SU-DHL-6 (cell line): Measurements from ENCODE around the gene ARHGEF3.

Experiments
- H2AFZ ChIP-seq: fragments of 200-600 bp; sonication (generic); 2 replicates; pipeline ENCODE4 v1.6.1; 2014; ENCODE audit warnings: low read depth, mild to moderate bottlenecking, moderate library complexity, mixed read lengths, antibody characterized with exemption, low read length; ENCODE audit not compliant: severe bottlenecking
- H3F3A ChIP-seq: fragments of 200-600 bp; shearing (Covaris generic); 2 replicates; pipeline ENCODE4 v1.6.0; 2016; ENCODE audit warnings: antibody characterized with exemption, mild to moderate bottlenecking; ENCODE audit not compliant: insufficient read depth
- H3K27ac ChIP-seq: fragments of 200-600 bp; sonication (generic); 2 replicates; pipeline ENCODE4 v1.5.1; 2016; ENCODE audit warnings: low read depth, mild to moderate bottlenecking, low read length, moderate library complexity, mixed read lengths
- H3K27me3 ChIP-seq: fragments of 200-600 bp; sonication (generic), shearing (Covaris generic); 2 replicates; pipeline ENCODE4 v1.6.0; 2014; ENCODE audit warnings: mild to moderate bottlenecking, low read length
- H3K36me3 ChIP-seq: fragments of 200-600 bp; sonication (generic); 2 replicates; pipeline ENCODE4 v1.6.1; 2014; ENCODE audit warnings: mild to moderate bottlenecking, low read length, mixed read lengths
- H3K4me2 ChIP-seq: fragments of 300-600, 200-600 bp; shearing (Covaris generic), sonication (generic); 2 replicates; pipeline ENCODE4 v1.6.0; 2014; ENCODE audit warnings: low read length, low read depth, mild to moderate bottlenecking; ENCODE audit not compliant: poor library complexity, severe bottlenecking
- H3K4me3 ChIP-seq: fragments of 200-600 bp; sonication (generic); 2 replicates; pipeline ENCODE4 v1.5.1; 2014; ENCODE audit warnings: antibody characterized with exemption, low read length, mild to moderate bottlenecking, mixed read lengths; ENCODE audit not compliant: insufficient read depth, poor library complexity, severe bottlenecking
- H3K79me2 ChIP-seq: fragments of 200-600 bp; sonication (generic); 2 replicates; pipeline ENCODE4 v1.6.1; 2014; ENCODE audit warnings: mild to moderate bottlenecking, low read length, moderate library complexity; ENCODE audit not compliant: insufficient read depth
- H3K9ac ChIP-seq: fragments of 200-600 bp; sonication (generic); 2 replicates; pipeline ENCODE4 v1.7.0; 2014; ENCODE audit warnings: mild to moderate bottlenecking, low read length
- H3K9me2 ChIP-seq: fragments of 200-600 bp; sonication (generic); replicated peaks from 2 replicates; pipeline ENCODE4 v1.6.1; 2014; ENCODE audit warnings: low read length; ENCODE audit not compliant: insufficient read depth
- H3K9me3 ChIP-seq: fragments of 200-600 bp; sonication (generic); 2 replicates; pipeline ENCODE4 v1.6.1; 2014; ENCODE audit warnings: low read length, mixed read lengths; ENCODE audit not compliant: insufficient read depth
- H4K20me1 ChIP-seq: fragments of 200-600 bp; sonication (generic); 2 replicates; pipeline ENCODE4 v1.6.1; 2014; ENCODE audit warnings: low read depth, mild to moderate bottlenecking, antibody characterized with exemption, low read length, moderate library complexity, mixed read lengths
- CTCF ChIP-seq: fragments of 200-600 bp; sonication (generic); IDR thresholded peaks from one replicate; pipeline ENCODE4 v1.5.1; 2017; ENCODE audit warnings: antibody characterized with exemption, mild to moderate bottlenecking, low read length, moderate library complexity; ENCODE audit not compliant: insufficient read depth, poor library complexity, severe bottlenecking
- EZH2phosphoT487 ChIP-seq: fragments of 200-600 bp; sonication (generic), shearing (Covaris generic); conservative IDR thresholded peaks from 2 replicates; pipeline ENCODE4 v1.6.1; 2018; ENCODE audit warnings: mild to moderate bottlenecking, antibody characterized with exemption, low read length, moderate library complexity, mixed read lengths

The ARHGEF3 gene

GRCh38 chr3:56704706-56705105 lies 97.0 kb downstream of the ARHGEF3 start:
- no peak overlapping the region for H3K4me2 ChIP-seq
- no peaks in the 10 kb centered on the region for H3F3A ChIP-seq
- no peak overlapping the region for H3K4me3 ChIP-seq
- no peak overlapping the region for H3K27ac ChIP-seq
- H3K9ac ChIP-seq: no peak overlapping the region
- no peaks in the 10 kb centered on the region for H3K9me3 ChIP-seq
- no peaks in the 10 kb centered on the region for H4K20me1 ChIP-seq
- no peak for TF ChIP-seq EZH2phosphoT487
- TF ChIP-seq CTCF: no peak
- no peaks in the 10 kb centered on the region for H3K36me3 ChIP-seq
- no peaks in the 10 kb centered on the region for H3K79me2 ChIP-seq
- no peak overlapping the region for H2AFZ ChIP-seq
- H3K9me2 ChIP-seq: no peaks in the 10 kb centered on the region
- H3K27me3 ChIP-seq: no peaks in the 10 kb centered on the region

- Histone ChIP-seq H3K4me2 (no peak overlapping the region), H3K27ac (no peak overlapping the region), H3K9ac (no peak overlapping the region), H3K4me3 (no peak overlapping the region), H3K9me3 (no peaks in the 10 kb centered on the region), H3K9me2 (no peaks in the 10 kb centered on the region), H3K27me3 (no peaks in the 10 kb centered on the region), H3K79me2 (no peaks in the 10 kb centered on the region), H2AFZ (no peak overlapping the region), H3K36me3 (no peaks in the 10 kb centered on the region), H4K20me1 (no peaks in the 10 kb centered on the region), H3F3A (no peaks in the 10 kb centered on the region)
- TF ChIP-seq CTCF: peak; percentile 59
- TF ChIP-seq EZH2phosphoT487: no peak
Observed at GRCh38 chr3:56702490-56703315, 99.0 kb downstream of the ARHGEF3 start.

- TF ChIP-seq CTCF (no peak), EZH2phosphoT487 (no peak)
- no peaks in the 10 kb centered on the region for H3K27me3 ChIP-seq
- no peaks in the 10 kb centered on the region for H4K20me1 ChIP-seq
- H3K79me2 ChIP-seq: no peaks in the 10 kb centered on the region
- H3K4me3 ChIP-seq: no peak overlapping the region
- no peaks in the 10 kb centered on the region for H3F3A ChIP-seq
- no peaks in the 10 kb centered on the region for H3K36me3 ChIP-seq
- H3K27ac ChIP-seq: no peak overlapping the region
- H2AFZ ChIP-seq: peak overlapping the region; percentile 41
- H3K4me2 ChIP-seq: no peak overlapping the region
- H3K9ac ChIP-seq: no peak overlapping the region
- H3K9me3 ChIP-seq: no peaks in the 10 kb centered on the region
- no peaks in the 10 kb centered on the region for H3K9me2 ChIP-seq
Observed at GRCh38 chr3:56700151-56700550, 101.6 kb downstream of the ARHGEF3 start.
